SK-N-SH treated with all-trans-retinoic acid at 6 μM for 48 hours (cell line): ENCODE measurements around the gene ATP13A2.

Source experiments
- ARNTL ChIP-seq: fragments of 450-650 bp; formaldehyde crosslinking; IDR thresholded peaks from 2 replicates; pipeline ENCODE4 v1.5.0; 2020; ENCODE audit warnings: low read depth, mild to moderate bottlenecking, moderate library complexity, borderline replicate concordance
- ESRRG ChIP-seq: fragments of 250-450 bp; sonication (Bioruptor Pico); IDR thresholded peaks from 2 replicates; pipeline ENCODE4 v1.6.1; 2021; ENCODE audit warnings: mild to moderate bottlenecking
- SNAI2 ChIP-seq: fragments of 250-450 bp; sonication (Bioruptor Pico); IDR thresholded peaks from 2 replicates; pipeline ENCODE4 v1.5.0; 2020; ENCODE audit warnings: mild to moderate bottlenecking, moderate library complexity
- ZFP30 ChIP-seq: fragments of 450-650 bp; formaldehyde crosslinking; IDR thresholded peaks from 2 replicates; pipeline ENCODE4 v1.5.0; 2022; ENCODE audit warnings: mild to moderate bottlenecking, moderate library complexity
- TF ChIP-seq, protein P1 (sequence below): fragments of 250-450 bp; sonication (Bioruptor Pico); IDR thresholded peaks from 2 replicates; pipeline ENCODE4 v1.8.0; 2021; ENCODE audit warnings: low read depth, mild to moderate bottlenecking, moderate library complexity, borderline replicate concordance
- TF ChIP-seq, protein P2 (sequence below): fragments of 250-450 bp; sonication (Bioruptor Pico); IDR thresholded peaks from 2 replicates; pipeline ENCODE4 v1.8.0; 2020; ENCODE audit warnings: mild to moderate bottlenecking, moderate library complexity, borderline replicate concordance

DNA sequence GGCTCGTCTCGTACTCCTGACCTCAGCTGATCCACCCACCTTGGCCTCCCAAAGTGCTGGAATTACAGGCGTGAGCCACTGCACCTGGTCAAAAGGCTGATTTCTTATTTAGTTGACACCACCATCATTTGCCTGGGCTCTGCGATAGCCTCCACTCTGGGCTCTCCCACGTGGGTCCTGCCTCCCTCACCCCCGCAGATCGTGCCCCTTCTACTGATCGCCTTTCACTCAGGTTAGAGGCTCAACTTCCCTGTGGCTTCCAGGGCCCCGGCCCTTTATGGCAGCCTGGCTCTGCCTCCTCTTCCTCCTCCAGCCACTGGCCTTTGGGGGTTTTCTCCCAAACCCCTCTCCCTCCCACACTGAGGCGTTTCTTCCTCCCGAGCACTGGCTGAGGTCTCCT, 28.8 kb downstream of the ATP13A2 start:
- TF ChIP-seq ARNTL (CRISPR knock-in tag) (no peak), ZFP30 (CRISPR knock-in tag) (no peak), ESRRG (CRISPR knock-in tag) (no peak), SNAI2 (CRISPR knock-in tag) (no peak)
- TF ChIP-seq, protein P1, sequence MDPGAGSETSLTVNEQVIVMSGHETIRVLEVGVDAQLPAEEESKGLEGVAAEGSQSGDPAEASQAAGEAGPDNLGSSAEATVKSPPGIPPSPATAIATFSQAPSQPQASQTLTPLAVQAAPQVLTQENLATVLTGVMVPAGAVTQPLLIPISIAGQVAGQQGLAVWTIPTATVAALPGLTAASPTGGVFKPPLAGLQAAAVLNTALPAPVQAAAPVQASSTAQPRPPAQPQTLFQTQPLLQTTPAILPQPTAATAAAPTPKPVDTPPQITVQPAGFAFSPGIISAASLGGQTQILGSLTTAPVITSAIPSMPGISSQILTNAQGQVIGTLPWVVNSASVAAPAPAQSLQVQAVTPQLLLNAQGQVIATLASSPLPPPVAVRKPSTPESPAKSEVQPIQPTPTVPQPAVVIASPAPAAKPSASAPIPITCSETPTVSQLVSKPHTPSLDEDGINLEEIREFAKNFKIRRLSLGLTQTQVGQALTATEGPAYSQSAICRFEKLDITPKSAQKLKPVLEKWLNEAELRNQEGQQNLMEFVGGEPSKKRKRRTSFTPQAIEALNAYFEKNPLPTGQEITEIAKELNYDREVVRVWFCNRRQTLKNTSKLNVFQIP, result no peak
- TF ChIP-seq, protein P2, sequence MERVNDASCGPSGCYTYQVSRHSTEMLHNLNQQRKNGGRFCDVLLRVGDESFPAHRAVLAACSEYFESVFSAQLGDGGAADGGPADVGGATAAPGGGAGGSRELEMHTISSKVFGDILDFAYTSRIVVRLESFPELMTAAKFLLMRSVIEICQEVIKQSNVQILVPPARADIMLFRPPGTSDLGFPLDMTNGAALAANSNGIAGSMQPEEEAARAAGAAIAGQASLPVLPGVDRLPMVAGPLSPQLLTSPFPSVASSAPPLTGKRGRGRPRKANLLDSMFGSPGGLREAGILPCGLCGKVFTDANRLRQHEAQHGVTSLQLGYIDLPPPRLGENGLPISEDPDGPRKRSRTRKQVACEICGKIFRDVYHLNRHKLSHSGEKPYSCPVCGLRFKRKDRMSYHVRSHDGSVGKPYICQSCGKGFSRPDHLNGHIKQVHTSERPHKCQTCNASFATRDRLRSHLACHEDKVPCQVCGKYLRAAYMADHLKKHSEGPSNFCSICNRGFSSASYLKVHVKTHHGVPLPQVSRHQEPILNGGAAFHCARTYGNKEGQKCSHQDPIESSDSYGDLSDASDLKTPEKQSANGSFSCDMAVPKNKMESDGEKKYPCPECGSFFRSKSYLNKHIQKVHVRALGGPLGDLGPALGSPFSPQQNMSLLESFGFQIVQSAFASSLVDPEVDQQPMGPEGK (CRISPR knock-in tag), result no peak
